ENCODE data around the gene AVPI1.
"Not testable (repeated sequence)": the region's sequence is repeated elsewhere in the genome, so short reads cannot be mapped to it uniquely, and the experiment has no call there.

AVPI1 gene

DNA sequence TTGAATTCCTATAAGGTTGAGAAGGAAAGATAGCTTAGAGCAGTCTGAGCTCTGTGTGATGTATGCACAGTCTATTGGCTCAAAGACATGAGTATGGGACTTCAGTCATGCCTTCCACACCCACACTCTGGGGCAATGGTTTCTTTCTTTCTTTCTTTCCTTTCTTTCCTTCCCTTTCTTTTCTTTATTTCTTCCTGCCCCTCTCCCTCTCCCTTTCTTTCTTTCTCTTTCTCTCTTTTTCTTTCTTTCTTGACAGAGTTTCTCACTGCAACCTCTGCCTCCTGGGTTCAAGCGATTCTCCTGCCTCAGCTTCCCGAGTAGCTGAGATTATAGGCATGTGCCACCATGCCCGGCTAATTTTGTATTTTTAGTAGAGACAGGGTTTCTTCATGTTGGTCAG, 48.0 kb downstream of the AVPI1 start:
- DNase-seq, result not testable (repeated sequence)

DNA sequence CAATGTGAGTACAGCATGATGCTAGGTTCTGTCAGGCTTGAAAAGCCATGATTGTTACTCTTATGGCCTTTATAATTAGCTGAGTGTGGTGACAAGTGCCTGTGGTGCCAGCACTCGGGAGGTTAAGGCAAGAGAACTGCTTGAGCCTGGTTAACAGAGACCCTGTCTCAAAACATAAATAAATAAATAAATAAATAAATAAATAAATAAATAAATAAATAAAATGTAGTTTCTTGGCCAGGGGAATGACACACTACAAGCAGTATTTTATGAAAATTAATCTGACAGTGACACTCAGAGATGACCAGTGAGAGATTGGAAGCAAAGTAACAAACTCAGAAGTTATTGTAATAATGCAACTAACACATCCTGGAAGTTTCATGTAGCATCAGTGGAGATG, 51.5 kb downstream of the AVPI1 start:
- no peak for DNase-seq

DNA sequence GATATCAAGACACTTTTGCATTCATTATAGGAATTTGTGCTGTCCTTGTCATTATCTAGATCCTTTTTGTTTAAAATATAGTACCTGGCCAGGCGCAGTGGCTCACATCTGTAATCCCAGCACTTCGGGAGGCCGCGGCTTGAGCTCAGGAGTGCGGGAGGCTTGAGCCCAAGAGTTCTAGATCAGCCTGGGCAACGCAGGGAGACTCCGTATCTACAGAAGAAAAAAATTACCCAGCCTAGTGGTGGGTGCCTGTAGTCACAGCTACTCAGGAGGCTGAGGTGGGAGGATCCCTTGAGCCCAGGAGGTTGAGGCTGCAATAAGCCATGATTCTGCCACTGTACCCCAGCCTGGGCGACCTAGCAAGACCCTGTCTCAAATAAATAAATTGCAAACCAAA, 53.1 kb downstream of the AVPI1 start:
- no peak for DNase-seq

DNA sequence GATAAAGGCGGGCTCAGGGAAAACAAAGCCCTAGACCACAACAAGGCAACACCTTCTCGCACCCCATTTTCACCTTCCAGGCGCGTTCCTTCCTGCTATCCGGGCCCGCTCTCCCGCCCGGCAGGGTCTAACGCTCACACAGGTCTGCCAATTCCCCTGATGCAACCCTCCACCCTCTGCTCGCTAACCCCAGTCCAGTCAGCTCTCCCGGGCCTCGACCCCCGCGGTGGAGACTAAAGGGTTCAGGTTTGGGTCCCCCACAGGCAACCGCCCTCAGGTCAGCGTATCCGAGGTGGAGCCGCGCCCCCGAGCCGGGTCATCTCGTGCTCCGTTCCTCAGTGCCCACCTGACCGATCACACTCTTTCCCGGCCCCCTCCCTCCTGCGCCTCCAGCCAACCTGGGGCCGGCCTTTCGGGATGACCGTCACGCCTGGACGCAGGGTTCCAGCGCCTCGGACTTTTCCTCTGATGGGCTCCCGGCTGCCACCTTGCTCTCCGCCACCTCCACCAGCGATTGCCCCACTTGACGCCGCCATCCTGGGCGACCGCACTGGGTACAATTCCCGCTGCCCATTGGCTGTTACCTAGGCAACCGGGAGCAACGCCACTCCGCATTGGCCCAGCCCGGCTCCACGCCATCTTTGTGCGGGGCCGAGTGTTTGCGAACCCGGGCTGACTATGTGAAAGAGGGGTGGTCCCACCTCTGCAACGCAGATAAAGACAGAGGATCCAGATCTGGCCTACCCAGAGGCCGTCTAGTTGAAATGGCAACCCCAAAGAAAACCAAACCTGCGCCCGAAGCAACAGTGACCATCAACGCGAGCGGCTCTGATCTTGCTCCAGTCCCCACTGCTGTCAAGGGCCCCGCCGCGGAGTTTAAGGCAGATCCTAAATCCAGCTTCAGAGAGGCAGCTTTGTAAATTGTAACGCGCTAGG, 53.8 kb downstream of the AVPI1 start, which contains the start of gene MORN4:
Gene MORN4 (minus strand): TSS at position 552 of the 936 bp plus-strand sequence. CDS start 13,847 bp downstream, outside the sequence.
- DNase-seq, result peak; percentile 88

DNA sequence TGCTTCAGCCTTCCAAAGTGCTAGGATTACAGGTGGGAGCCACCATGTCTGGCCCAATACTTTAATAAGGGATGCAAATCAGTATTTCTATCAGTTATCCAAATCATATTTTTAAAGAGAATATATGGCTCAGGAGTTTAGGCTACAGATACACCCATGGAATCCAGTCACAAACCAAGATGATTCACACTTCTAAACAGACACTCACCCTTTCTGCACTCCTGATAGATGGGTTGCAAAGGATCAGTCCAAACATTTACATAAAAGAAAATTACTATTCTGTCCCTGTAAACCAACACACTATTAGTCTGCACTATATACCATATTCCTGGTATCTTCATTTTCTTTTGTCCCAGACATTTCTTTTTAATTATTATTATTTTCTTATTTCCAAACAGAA, 55.9 kb downstream of the AVPI1 start:
- no peak for DNase-seq

DNA sequence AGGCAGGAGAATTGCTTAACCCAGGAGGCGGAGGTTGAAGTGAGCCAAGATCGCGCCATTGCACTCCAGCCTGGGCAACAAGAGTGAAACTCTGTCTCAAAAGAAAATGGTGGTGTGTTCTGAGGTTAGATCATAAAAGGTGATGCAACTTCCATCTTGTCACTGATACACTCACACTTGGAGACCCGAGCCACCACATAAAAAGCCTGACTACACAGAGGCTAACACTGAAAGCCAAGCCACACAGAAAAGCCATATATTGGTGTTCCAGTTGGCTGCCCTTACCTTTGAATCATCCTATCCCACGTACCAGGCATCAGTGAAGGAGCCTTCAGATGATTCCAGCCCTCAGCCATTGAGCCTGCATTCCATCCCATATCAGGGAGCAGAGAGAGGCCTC, 57.8 kb downstream of the AVPI1 start:
- no peak for DNase-seq

DNA sequence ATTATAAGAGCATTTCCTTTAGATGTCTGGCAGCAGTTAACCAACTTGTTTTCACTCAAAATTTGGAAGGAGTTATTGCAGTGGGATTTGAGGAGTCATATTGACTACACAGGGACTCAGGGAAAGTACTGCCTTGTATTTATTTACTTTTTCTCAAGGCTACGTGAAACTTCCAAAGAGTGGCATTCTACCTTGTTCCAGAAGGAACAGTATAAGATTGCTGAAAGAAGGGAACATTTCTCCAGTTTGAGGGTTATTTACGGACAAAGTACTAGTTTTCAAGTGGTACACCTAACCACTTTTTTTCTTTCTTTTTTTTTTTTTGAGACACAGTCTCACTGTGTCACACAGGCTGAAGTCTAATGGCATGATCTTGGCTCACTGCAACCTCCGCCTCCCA, 58.8 kb downstream of the AVPI1 start:
- DNase-seq, result no peak

DNA sequence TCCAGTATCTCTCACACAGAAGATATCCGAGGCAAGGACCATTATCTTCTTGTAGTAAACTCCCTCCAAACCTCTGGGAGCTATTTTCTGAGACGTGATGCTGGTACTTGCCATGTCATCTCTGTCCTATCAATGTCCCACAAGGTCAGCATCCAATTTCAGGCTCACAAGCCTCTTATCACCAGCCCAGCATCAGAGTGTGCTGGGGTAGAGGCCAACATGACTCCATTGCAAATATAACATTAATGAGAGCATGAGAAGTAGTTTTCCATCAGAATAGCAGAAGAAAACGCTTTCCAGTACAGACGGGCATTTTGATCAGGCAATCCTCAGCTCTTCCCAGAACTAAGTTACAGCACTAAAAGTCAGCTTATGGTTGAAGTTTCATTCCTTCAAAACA, 59.3 kb downstream of the AVPI1 start:
- no peak for DNase-seq
